GM12873 (cell line): ENCODE results near the gene DEGS1.

Source experiments
- CTCF ChIP-seq: IDR thresholded peaks from 2 replicates; pipeline ENCODE4 v1.5.1; 2012; ENCODE audit warnings: low read depth, mild to moderate bottlenecking, moderate library complexity, low read length, control low read depth; ENCODE audit not compliant: insufficient read depth; ENCODE audit errors: missing control alignments

The DEGS1 gene

GRCh38 chr1:224203243-224204016 lies 20.4 kb downstream of the DEGS1 start:
- no peak for TF ChIP-seq CTCF

- no peak for TF ChIP-seq CTCF
Measured at GRCh38 chr1:224205438-224205840, 22.4 kb downstream of the DEGS1 start.

- TF ChIP-seq CTCF: no peak
Measured at GRCh38 chr1:224211206-224211962, 28.3 kb downstream of the DEGS1 start.

GRCh38 chr1:224212618-224213061 lies 29.6 kb downstream of the DEGS1 start:
- no peak for TF ChIP-seq CTCF

GRCh38 chr1:224213438-224214119 lies 30.5 kb downstream of the DEGS1 start:
- no peak for TF ChIP-seq CTCF

GRCh38 chr1:224216382-224216781 lies 33.3 kb downstream of the DEGS1 start:
- no peak for TF ChIP-seq CTCF
